ENCODE data around the gene PCDH9.

DNA sequence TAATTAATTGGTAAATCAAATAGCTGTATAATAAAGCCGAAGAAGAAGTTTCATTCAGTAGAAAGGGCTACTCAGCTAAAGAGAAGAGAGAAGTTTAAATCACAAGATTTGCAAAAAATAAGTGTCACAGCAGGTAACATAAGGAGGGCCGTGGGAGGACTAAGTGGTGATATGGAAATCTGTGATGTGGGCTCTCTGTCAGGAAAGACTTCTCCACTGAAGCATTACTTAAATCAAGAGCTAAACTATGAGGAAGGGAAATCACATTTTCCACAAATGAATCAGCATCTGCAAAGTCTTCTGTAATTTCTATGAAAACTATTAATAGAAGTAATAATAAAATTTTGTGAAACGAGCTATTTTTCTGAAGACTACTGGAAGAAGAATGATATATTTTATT lies 153.8 kb downstream of the PCDH9 start:
- TF ChIP-seq, protein P1, sequence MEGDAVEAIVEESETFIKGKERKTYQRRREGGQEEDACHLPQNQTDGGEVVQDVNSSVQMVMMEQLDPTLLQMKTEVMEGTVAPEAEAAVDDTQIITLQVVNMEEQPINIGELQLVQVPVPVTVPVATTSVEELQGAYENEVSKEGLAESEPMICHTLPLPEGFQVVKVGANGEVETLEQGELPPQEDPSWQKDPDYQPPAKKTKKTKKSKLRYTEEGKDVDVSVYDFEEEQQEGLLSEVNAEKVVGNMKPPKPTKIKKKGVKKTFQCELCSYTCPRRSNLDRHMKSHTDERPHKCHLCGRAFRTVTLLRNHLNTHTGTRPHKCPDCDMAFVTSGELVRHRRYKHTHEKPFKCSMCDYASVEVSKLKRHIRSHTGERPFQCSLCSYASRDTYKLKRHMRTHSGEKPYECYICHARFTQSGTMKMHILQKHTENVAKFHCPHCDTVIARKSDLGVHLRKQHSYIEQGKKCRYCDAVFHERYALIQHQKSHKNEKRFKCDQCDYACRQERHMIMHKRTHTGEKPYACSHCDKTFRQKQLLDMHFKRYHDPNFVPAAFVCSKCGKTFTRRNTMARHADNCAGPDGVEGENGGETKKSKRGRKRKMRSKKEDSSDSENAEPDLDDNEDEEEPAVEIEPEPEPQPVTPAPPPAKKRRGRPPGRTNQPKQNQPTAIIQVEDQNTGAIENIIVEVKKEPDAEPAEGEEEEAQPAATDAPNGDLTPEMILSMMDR (IDR thresholded peaks at IDR 0.05): no peak
- TF ChIP-seq POLR2A (IDR thresholded peaks at IDR 0.05): no peak

Measured in heart left ventricle (tissue), 13 donors.